HK-2 (cell line): ENCODE data around the gene FRAT2.

Experiments
- DNase-seq: peaks from one replicate; pipeline ENCODE4 v3.0.0-alpha.2; 2018; ENCODE audit not compliant: unreplicated experiment

FRAT2 gene

DNA sequence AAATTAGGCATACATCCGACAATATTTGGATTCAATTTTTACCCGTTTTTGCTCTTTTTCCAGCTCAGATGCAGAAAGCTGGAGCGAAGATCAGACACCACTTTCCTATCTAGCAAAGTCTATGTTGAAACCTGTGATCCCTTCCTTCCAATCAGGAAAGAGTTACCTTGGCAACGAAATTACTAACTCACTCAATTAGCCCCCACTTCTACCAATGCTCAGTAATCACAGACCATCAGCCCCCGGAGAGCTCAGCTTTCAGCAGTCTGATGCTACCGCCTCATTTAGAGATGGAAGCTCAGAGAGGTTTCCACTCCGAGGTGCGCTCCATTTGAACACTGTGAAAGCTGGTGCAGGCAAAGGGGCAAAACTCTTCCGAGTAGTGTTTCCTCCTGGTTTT, 8.8 kb downstream of the FRAT2 start:
- DNase-seq, result no peak

DNA sequence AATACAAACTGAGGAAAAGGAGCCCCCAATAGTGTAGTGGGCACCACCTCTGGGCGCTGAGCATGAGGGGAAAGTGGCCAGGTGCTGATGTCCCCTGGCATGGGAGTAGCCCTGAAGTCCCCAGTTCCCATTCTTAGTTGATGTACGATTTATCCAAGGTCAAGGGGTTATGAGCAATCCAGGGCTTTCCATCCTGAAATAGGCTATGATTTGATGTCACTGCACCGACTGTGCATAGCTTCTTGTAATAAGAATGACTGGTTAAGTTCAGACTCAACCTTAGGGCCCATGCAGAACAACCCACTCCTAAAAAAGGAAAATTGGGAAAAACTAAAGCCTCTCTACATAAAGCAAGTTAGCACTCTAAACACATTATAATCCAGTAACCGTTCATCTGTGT, 11.0 kb downstream of the FRAT2 start:
- DNase-seq, result no peak

DNA sequence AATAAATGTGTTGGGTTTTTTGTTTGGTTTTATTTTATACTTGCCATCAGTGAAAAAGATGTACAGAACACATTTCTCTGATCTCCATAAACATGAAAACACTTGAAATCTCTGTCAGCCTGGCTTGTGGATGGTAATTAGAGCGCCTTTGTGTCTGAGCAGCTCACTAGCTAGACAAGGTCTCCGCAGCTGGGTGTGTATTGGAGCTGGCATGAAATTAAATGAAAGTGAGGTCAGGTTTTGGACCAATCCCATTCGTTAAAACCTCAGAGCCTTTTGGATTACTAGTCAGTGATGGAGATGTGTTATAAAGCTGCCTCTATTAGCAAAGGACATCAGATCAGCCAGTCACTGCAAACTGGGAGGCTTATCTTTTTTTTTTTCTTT, 12.7 kb downstream of the FRAT2 start:
- DNase-seq, result no peak

DNA sequence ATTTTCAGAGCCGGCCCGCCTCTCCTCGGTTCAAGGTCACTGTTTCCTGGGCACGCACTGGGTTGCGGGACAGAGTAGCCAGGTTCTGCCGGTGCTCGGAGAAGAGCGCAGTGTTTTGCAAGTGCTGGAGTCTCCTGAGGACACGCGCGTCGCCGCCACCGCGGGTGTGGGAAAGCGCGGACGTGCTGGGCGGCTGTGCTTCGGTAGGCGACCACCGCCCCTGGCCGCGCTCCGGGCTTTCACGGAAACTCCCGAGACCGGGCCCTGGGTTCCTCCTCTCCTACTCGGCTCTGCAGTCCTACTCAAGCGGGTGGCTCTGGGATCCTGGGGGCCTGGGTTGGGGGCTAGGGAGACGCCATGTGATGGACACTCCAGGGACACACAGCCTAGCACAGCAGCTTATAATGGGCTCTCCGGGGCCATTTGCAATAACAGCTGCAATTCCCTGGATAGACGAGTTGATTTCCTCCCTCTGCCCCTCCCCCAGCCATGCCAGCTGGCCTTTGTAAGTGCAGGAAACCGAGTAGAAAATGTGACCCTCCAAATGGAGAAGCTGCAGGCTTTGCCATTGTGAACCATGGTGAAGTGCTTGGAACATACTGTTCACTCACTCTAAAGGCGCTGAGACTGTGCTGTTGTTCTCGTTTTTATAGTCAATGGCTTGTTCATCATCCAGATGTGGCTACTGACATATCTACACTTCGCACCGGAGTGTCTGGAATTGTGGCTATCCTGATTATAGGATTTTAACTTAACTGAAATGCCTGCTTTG, 13.3 kb downstream of the FRAT2 start:
- DNase-seq, result no peak

- DNase-seq, result no peak
Observed at GRCh38 chr10:97320480-97321031, 14.0 kb downstream of the FRAT2 start.

DNA sequence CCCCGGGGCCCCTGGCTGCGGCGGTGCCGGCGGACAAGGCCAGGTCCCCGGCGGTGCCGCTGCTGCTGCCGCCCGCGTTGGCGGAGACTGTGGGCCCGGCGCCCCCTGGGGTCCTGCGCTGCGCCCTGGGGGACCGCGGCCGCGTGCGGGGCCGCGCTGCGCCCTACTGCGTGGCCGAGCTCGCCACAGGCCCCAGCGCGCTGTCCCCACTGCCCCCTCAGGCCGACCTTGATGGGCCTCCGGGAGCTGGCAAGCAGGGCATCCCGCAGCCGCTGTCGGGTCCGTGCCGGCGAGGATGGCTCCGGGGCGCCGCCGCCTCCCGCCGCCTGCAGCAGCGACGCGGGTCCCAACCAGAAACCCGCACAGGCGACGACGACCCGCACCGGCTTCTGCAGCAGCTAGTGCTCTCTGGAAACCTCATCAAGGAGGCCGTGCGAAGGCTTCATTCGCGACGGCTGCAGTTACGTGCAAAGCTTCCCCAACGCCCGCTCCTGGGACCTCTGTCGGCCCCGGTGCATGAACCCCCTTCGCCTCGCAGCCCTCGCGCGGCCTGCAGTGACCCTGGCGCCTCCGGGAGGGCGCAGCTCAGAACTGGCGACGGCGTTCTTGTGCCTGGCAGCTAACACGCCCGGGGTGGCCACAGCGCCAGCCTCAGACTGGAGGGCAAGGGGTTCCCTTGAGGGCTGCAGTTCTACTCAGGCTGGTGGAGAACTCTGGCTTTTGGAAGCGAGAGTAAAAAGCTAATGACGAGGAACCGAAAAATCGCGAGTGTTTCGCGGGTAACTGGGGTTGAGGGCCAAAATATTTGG, 14.7 kb downstream of the FRAT2 start:
- peak; percentile 73 for DNase-seq

- peak; percentile 93 for DNase-seq
Observed at GRCh38 chr10:97318772-97319651, 15.5 kb downstream of the FRAT2 start, which contains the start of gene FRAT1. Gene FRAT1 (plus strand): TSS chr10:97319271. CDS start chr10:97319454, 183 bp downstream.

DNA sequence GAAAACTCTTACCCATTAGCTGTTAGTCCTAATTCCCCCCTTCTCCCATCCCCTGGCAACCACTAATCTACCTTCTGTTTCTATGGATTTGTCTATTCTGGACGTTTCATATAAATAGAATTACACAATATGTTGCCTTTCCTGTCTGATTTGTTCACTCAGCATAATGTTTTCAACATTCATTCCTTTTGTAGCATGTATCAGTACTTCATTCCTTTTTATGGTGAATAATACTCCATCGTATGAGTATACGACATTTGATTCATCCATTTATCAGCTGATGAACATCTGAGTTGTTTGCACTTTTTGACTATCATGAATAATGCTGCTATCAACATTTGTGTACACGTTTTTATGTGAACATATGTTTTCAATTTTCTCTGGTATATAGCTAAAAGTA, 19.9 kb downstream of the FRAT2 start:
- no peak for DNase-seq

DNA sequence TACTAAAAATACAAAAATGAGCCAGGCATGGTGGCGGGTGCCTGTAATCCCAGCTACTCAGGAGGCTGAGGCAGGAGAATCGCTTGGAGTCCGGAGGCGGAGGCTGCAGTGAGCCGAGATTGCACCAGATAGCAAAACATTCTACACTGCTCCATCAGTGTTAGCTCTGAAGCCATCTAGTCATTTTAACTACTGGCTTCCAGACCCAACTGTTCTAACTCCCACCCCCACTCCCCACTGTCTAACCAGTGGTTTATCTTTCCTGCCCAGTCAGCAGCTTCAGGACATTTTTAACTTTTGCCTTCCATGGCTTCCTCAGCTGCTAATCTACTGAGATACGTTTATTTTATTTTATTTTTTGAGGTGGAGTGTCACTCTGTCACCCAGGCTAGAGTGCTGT, 21.6 kb downstream of the FRAT2 start:
- DNase-seq, result no peak

GRCh38 chr10:97311111-97311626, 23.4 kb downstream of the FRAT2 start:
- no peak for DNase-seq

DNA sequence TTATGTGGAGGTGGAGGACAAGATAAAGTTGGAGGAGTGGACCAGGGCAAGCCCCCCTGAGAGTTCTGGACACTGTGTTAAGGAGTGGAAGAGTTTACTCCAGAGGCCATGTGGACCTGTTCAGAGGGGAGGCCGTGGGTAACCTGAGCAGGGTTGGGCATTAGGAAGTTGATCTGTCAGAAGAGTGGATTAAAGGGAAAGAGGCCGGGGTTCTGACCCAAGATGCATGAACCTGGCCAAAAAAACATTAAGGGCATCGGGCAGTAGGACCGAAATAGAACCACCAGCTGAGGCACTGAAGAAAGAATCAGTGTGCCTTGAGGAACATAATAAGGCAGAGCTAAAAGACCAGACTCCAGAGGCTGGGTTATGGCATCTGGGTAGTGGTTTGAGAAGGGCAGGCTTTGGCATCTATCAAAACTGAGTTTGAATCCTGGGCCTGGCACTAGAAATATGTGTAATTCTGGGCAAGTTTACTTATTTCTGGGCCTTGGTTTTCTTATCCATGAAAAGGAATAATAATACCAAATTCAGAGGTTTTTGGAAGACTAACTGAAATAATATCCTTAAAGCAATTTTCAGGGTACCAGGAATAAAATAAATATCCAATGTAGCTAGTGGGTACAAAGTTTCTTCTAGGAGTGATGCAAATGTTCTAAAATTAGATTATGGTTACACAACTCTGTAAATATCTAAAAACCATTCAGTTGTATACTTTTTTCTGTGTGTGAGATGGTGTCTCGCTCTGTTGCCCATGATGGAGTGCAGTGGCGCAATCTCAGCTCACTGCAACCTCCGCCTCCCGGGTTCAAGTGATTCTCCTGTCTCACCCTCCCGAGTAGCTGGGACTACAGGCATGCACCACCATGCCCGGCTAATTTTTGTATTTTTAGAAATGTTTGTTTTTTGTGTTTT, 26.4 kb downstream of the FRAT2 start:
- no peak for DNase-seq

GRCh38 chr10:97307441-97307840, 27.1 kb downstream of the FRAT2 start:
- DNase-seq, result no peak

DNA sequence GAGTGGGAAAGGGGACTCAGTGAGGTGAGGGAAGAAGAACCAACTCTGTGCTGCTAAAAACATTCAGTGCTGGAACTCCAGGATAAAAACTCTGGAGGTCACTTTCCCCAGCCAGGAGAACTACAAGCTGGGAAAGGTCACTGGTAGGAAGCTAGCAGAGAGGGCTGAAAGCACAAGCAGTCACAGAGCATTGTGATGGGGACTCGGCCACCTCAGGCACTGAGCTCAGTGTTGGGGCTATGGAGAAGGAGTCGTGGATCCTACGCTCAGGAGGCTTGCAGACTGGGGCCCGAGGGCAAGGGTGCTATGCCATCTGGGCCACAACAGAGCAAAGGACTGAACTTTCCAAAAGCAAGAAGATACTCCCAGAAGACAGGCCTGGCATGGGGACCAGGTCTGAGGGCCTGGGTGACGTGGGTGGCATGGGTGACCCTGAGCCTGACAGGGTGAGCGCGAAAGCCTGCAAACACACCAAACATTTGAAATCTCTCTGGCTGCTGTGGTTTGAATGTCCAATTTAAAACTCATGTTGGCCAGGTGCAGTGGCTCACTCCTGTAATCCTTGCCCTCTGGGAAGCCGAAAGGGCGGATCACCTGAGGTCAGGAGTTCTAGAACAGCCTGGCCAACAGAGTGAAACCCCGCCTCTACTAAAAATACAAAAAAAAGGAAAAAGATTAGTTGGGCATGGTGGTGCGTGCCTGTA, 32.3 kb downstream of the FRAT2 start:
- DNase-seq, result no peak

GRCh38 chr10:97300980-97301379, 33.5 kb downstream of the FRAT2 start:
- DNase-seq, result no peak

- no peak for DNase-seq
Observed at GRCh38 chr10:97298223-97298571, 36.3 kb downstream of the FRAT2 start.

GRCh38 chr10:97297556-97298222, 36.8 kb downstream of the FRAT2 start:
- no peak for DNase-seq

DNA sequence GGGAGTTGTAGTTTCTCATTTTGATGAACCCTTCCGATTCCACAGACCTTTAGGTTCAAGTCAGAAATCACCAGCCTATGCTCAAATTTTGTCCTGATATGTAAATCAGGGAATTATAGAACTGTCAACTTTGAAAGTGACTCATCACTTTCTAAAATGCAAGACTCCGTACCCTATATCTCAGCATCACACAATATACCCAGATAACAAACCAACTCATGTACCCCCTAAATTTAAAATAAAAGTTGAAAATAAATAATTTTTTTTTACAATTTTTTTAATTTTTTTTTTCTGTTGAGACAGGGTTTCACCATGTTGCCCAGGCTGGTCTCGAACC, 41.7 kb downstream of the FRAT2 start:
- no peak for DNase-seq

GRCh38 chr10:97292097-97292861, 42.2 kb downstream of the FRAT2 start, which contains the start of gene ARHGAP19:
Gene ARHGAP19 (minus strand): TSS chr10:97292637. CDS start chr10:97292627, 10 bp downstream.
- peak; percentile 98 for DNase-seq
